Measurements from ENCODE around the gene GRIK3. TPM values are rescaled to one million over a fixed set of nuclear protein-coding genes. Genes with fewer than 3 reads are reported as not detected.

Gene GRIK3
- total RNA-seq, 1 donor from 2014 or later: 2.3 TPM

- peaks cover 38% of the 10 kb centered on the region for H3K27me3 Mint-ChIP-seq
- peaks cover 21% of the 10 kb centered on the region for H3K4me1 Mint-ChIP-seq (ENCODE audit: unreplicated experiment)
- H3K9me3 Mint-ChIP-seq: no peaks in the 10 kb centered on the region
- no peaks in the 10 kb centered on the region for H3K36me3 Mint-ChIP-seq
- no peak overlapping the region for H3K27ac Mint-ChIP-seq
- TF ChIP-seq CTCF (conservative IDR thresholded peaks at IDR 0.05): no peak
- no peak for DNase-seq (ENCODE audit: extremely low spot score, unreplicated experiment)
- H3K4me3 Mint-ChIP-seq: no peak overlapping the region
Observed at GRCh38 chr1:36838888-36839287, 195.4 kb downstream of the GRIK3 start.

- no peak for DNase-seq (ENCODE audit: extremely low spot score, unreplicated experiment)
- TF ChIP-seq CTCF (conservative IDR thresholded peaks at IDR 0.05): no peak
- Mint-ChIP-seq H3K36me3 (no peaks in the 10 kb centered on the region), H3K9me3 (no peaks in the 10 kb centered on the region), H3K27ac (no peak overlapping the region), H3K4me1 (ENCODE audit: unreplicated experiment) (peaks cover 21% of the 10 kb centered on the region), H3K4me3 (no peak overlapping the region), H3K27me3 (peaks cover 29% of the 10 kb centered on the region)
Observed at GRCh38 chr1:36836916-36837315, 197.4 kb downstream of the GRIK3 start.

GRCh38 chr1:36836196-36836883 lies 198.0 kb downstream of the GRIK3 start:
- no peak overlapping the region for H3K27ac Mint-ChIP-seq
- TF ChIP-seq CTCF (conservative IDR thresholded peaks at IDR 0.05): no peak
- H3K9me3 Mint-ChIP-seq: no peaks in the 10 kb centered on the region
- H3K27me3 Mint-ChIP-seq: peaks cover 25% of the 10 kb centered on the region
- no peak overlapping the region for H3K4me3 Mint-ChIP-seq
- peaks cover 21% of the 10 kb centered on the region for H3K4me1 Mint-ChIP-seq (ENCODE audit: unreplicated experiment)
- no peak for DNase-seq (ENCODE audit: extremely low spot score, unreplicated experiment)
- H3K36me3 Mint-ChIP-seq: no peaks in the 10 kb centered on the region

GRCh38 chr1:36835696-36836095 lies 198.6 kb downstream of the GRIK3 start:
- H3K27me3 Mint-ChIP-seq: peaks cover 28% of the 10 kb centered on the region
- no peak overlapping the region for H3K27ac Mint-ChIP-seq
- peaks cover 21% of the 10 kb centered on the region for H3K4me1 Mint-ChIP-seq (ENCODE audit: unreplicated experiment)
- no peaks in the 10 kb centered on the region for H3K9me3 Mint-ChIP-seq
- H3K36me3 Mint-ChIP-seq: no peaks in the 10 kb centered on the region
- DNase-seq (ENCODE audit: extremely low spot score, unreplicated experiment): no peak
- TF ChIP-seq CTCF (conservative IDR thresholded peaks at IDR 0.05): no peak
- no peak overlapping the region for H3K4me3 Mint-ChIP-seq

- Mint-ChIP-seq H3K4me3 (no peak overlapping the region), H3K27me3 (peaks cover 28% of the 10 kb centered on the region), H3K9me3 (no peaks in the 10 kb centered on the region), H3K36me3 (no peaks in the 10 kb centered on the region), H3K27ac (no peak overlapping the region), H3K4me1 (ENCODE audit: unreplicated experiment) (peaks cover 21% of the 10 kb centered on the region)
- TF ChIP-seq CTCF (conservative IDR thresholded peaks at IDR 0.05): no peak
- no peak for DNase-seq (ENCODE audit: extremely low spot score, unreplicated experiment)
Observed at GRCh38 chr1:36835017-36835695, 199.2 kb downstream of the GRIK3 start.

Measured in type B pancreatic cell (in vitro differentiated cells).